ENCODE data around the gene TLR10. TPM values are rescaled to one million over a fixed set of nuclear protein-coding genes. Genes with fewer than 3 reads are reported as not detected.
"Not testable (repeated sequence)": the region's sequence is repeated elsewhere in the genome, so short reads cannot be mapped to it uniquely, and the experiment has no call there.

Gene TLR10
- total and polyA plus RNA-seq, 9 donors, result 0.18 to 0.74 (median 0.38) TPM

DNA sequence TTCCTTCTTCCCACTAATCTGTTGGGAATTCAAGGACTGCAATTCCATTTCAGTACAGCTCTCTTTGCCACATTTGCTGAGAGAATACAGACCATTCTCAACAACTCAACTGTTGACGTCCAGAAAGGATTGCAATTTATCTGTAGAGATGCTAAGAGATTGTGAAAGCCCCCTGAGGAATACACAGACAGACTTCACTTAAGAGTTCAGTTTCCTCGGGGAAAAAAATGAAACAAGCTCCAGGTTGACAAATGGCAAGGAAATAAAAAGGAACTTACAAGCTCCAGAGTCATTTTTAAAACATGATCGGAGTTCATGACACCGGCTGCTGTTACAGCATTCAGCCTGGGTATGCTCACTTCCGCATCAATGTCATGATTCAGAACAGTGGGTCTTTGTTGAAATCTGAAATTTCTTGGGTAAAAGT, 13.8 kb downstream of the TLR10 start:
- no peak overlapping the region for H3K4me3 ChIP-seq (ENCODE audit: low read length)
- no peaks in the 10 kb centered on the region for H3K27me3 ChIP-seq (ENCODE audit: control insufficient read depth, insufficient read depth, low read length)
- H3K9me3 ChIP-seq (replicated peaks; ENCODE audit: control insufficient read depth, low read depth, low read length), result no peaks in the 10 kb centered on the region
- H3K27ac ChIP-seq (ENCODE audit: low read length), result peak overlapping the region; percentile 29
- DNase-seq, result peak; percentile 41
- WGBS (ENCODE audit: insufficient coverage), result 14% methylated on average over 4 of the region's 5 CpGs
- H3K36me3 ChIP-seq (ENCODE audit: control insufficient read depth, insufficient read depth, low read length), result no peaks in the 10 kb centered on the region
- H3K4me1 ChIP-seq (ENCODE audit: control insufficient read depth, insufficient read depth, low read length), result no peaks in the 10 kb centered on the region

DNA sequence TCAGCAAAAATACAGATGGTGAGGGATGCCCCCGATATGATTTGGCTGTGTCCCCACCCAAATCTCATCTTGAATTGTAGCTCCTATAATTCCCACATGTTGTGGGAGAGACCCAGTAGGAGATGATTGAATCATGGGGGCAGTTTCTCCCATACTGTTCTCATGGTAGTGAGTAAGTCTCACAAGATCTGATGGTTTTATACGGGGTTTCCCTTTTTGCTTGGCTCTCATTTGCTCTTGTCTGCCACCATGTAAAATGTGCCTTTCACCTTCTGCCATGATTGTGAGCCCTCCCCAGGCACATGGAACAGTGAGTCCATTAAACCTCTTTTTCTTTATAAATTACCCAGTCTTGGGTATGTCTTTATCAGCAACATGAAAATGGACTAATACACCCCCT, 15.8 kb downstream of the TLR10 start:
- 100% methylated on average over 1 of the region's 2 CpGs for WGBS (ENCODE audit: insufficient coverage)
- DNase-seq; H3K9me3 ChIP-seq (replicated peaks; ENCODE audit: control insufficient read depth, low read depth, low read length); H3K4me3 ChIP-seq (ENCODE audit: low read length); H3K27ac ChIP-seq (ENCODE audit: low read length); H3K36me3 ChIP-seq (ENCODE audit: control insufficient read depth, insufficient read depth, low read length); H3K27me3 ChIP-seq (ENCODE audit: control insufficient read depth, insufficient read depth, low read length); H3K4me1 ChIP-seq (ENCODE audit: control insufficient read depth, insufficient read depth, low read length): not testable (repeated sequence)

DNA sequence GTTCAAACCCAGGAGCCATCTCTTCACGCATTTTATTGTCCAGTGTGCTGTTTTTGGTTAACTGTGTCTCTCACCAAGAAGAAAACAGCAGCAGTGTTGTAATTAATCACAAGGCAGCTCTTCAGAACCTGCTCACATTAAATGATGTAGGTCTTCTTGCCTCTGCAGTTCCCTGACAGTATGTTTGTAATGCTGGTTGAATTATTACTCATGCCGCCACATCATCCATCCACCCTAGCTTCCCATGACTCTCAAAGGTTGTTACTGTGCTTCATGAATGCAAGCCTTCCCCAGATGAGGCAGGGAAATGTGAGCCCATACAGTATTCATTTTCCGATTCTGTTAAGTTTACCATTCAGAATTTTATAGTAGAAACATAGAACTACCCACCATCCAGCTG, 17.4 kb downstream of the TLR10 start:
- no peak for DNase-seq
- H3K9me3 ChIP-seq (replicated peaks; ENCODE audit: control insufficient read depth, low read depth, low read length), result no peaks in the 10 kb centered on the region
- H3K36me3 ChIP-seq (ENCODE audit: control insufficient read depth, insufficient read depth, low read length), result no peaks in the 10 kb centered on the region
- H3K27me3 ChIP-seq (ENCODE audit: control insufficient read depth, insufficient read depth, low read length), result no peaks in the 10 kb centered on the region
- no peak overlapping the region for H3K27ac ChIP-seq (ENCODE audit: low read length)
- WGBS (ENCODE audit: insufficient coverage), result no CpG with 5 or more reads among the region's 3 CpGs
- H3K4me1 ChIP-seq (ENCODE audit: control insufficient read depth, insufficient read depth, low read length), result peaks cover 3% of the 10 kb centered on the region
- no peak overlapping the region for H3K4me3 ChIP-seq (ENCODE audit: low read length)

DNA sequence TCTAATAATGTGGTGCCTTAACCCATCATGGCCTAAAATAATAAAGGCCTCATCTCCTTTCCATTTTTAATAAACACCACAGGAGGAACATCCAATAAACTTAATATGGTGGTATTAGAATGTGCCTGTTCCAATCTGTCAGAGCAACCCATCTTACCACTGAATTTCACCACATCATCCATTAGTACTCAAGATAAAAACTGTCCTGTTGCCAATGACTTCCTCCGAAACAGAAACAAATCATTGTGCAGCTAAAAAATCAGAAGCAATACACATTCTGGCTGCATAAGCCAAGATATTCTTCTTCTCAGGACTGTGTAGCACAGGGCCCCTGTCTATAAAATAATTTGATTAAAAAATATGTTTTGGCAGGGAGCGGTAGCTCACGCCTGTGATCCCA, 18.5 kb downstream of the TLR10 start:
- no peaks in the 10 kb centered on the region for H3K9me3 ChIP-seq (replicated peaks; ENCODE audit: control insufficient read depth, low read depth, low read length)
- peaks cover 6% of the 10 kb centered on the region for H3K4me1 ChIP-seq (ENCODE audit: control insufficient read depth, insufficient read depth, low read length)
- no peaks in the 10 kb centered on the region for H3K27me3 ChIP-seq (ENCODE audit: control insufficient read depth, insufficient read depth, low read length)
- no peak for DNase-seq
- WGBS (ENCODE audit: insufficient coverage), result no CpG with 5 or more reads among the region's 3 CpGs
- H3K4me3 ChIP-seq (ENCODE audit: low read length), result no peak overlapping the region
- no peaks in the 10 kb centered on the region for H3K36me3 ChIP-seq (ENCODE audit: control insufficient read depth, insufficient read depth, low read length)
- H3K27ac ChIP-seq (ENCODE audit: low read length), result no peak overlapping the region

DNA sequence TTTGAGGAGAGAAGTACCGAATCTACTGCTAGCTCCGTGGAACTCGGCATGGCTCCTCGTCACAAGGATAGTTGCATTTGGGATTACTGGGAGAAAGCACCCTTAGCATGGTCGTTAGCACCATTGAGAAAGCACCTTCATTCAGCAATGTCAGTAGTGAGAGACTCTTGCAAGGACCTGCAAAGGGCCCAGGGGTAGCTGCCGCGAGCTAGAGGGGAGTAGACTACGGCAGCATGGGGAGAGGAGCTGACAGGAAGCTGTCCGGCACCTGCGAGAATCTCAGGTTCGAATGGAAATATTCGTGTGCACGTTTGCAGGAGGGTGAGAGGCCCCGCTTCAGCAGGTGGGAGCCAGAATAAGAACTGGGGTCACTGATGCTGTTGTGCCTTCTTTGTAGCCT, 20.2 kb downstream of the TLR10 start:
- no peaks in the 10 kb centered on the region for H3K27me3 ChIP-seq (ENCODE audit: control insufficient read depth, insufficient read depth, low read length)
- no peak for DNase-seq
- H3K4me3 ChIP-seq (ENCODE audit: low read length), result no peak overlapping the region
- peaks cover 7% of the 10 kb centered on the region for H3K4me1 ChIP-seq (ENCODE audit: control insufficient read depth, insufficient read depth, low read length)
- H3K9me3 ChIP-seq (replicated peaks; ENCODE audit: control insufficient read depth, low read depth, low read length), result no peaks in the 10 kb centered on the region
- no peaks in the 10 kb centered on the region for H3K36me3 ChIP-seq (ENCODE audit: control insufficient read depth, insufficient read depth, low read length)
- WGBS (ENCODE audit: insufficient coverage), result 76% methylated on average over 14 of the region's 14 CpGs
- H3K27ac ChIP-seq (ENCODE audit: low read length), result no peak overlapping the region

DNA sequence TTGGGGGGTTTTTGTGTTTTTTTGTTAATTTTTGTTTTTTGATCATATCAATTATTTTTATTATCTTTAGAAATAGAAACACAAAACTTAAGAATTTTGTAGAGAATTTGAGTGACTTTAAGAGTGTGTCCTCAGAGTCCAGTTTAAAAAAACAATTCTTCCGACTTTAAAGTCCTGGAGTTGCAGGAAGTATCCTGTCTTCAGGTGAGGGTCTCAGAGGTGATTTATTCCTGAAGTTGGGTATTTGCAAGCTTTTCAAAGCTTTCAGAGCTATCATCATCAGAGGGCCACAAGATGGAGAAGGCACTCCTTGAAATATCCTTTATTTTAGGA, 23.0 kb downstream of the TLR10 start:
- Histone ChIP-seq H3K27ac (ENCODE audit: low read length) (no peak overlapping the region), H3K36me3 (ENCODE audit: control insufficient read depth, insufficient read depth, low read length) (no peaks in the 10 kb centered on the region), H3K27me3 (ENCODE audit: control insufficient read depth, insufficient read depth, low read length) (no peaks in the 10 kb centered on the region), H3K4me3 (ENCODE audit: low read length) (no peak overlapping the region), H3K9me3 (replicated peaks; ENCODE audit: control insufficient read depth, low read depth, low read length) (no peaks in the 10 kb centered on the region), H3K4me1 (ENCODE audit: control insufficient read depth, insufficient read depth, low read length) (peaks cover 7% of the 10 kb centered on the region)
- DNase-seq, result no peak
- no CpG with 5 or more reads among the region's 1 CpG for WGBS (ENCODE audit: insufficient coverage)

DNA sequence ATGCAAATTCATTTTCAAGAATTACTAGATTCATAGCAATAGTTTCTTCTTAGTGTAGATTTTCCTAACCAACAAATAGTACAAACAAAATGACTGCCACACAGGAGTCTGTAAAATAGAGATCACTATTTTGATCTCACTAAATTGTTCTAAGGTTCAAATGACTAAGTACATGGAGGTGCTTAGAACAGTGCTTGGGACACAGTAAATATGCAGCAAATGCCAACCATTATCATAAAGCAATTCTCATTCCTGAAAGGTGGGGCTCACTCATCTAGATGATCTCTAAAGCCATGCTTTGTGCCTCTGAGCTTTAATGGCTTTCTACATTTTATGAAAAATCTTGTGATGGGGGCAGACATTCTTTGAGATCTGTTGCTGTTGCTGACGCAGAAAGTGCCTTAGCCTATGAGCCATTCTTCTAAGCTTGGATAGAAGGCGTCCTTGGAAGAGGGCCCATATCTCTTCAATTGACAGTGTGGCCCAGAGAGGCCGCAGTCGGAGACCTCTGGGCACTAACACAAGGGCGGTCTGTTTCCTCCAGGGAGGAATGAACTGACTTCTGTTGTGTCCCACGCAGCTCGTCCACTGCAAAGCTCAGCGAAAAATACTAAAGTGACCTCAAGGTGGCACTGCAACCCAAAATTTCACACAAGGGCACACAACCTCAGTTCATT, 23.5 kb downstream of the TLR10 start:
- Histone ChIP-seq H3K27me3 (ENCODE audit: control insufficient read depth, insufficient read depth, low read length) (no peaks in the 10 kb centered on the region), H3K4me1 (ENCODE audit: control insufficient read depth, insufficient read depth, low read length) (peaks cover 7% of the 10 kb centered on the region), H3K4me3 (ENCODE audit: low read length) (no peak overlapping the region), H3K36me3 (ENCODE audit: control insufficient read depth, insufficient read depth, low read length) (no peaks in the 10 kb centered on the region), H3K9me3 (replicated peaks; ENCODE audit: control insufficient read depth, low read depth, low read length) (no peaks in the 10 kb centered on the region), H3K27ac (ENCODE audit: low read length) (peak overlapping the region; percentile 35)
- WGBS (ENCODE audit: insufficient coverage), result 11% methylated on average over 5 of the region's 8 CpGs
- peak; percentile 83 for DNase-seq

- Histone ChIP-seq H3K4me3 (ENCODE audit: low read length) (no peak overlapping the region), H3K36me3 (ENCODE audit: control insufficient read depth, insufficient read depth, low read length) (no peaks in the 10 kb centered on the region), H3K4me1 (ENCODE audit: control insufficient read depth, insufficient read depth, low read length) (peaks cover 12% of the 10 kb centered on the region), H3K27me3 (ENCODE audit: control insufficient read depth, insufficient read depth, low read length) (no peaks in the 10 kb centered on the region), H3K9me3 (replicated peaks; ENCODE audit: control insufficient read depth, low read depth, low read length) (no peaks in the 10 kb centered on the region), H3K27ac (ENCODE audit: low read length) (no peak overlapping the region)
- DNase-seq, result no peak
- 72% methylated on average over 3 of the region's 6 CpGs for WGBS (ENCODE audit: insufficient coverage)
Measured at GRCh38 chr4:38757945-38758600, 24.7 kb downstream of the TLR10 start.

GRCh38 chr4:38752941-38753806, 29.6 kb downstream of the TLR10 start:
- H3K4me1 ChIP-seq (ENCODE audit: control insufficient read depth, insufficient read depth, low read length), result peaks cover 26% of the 10 kb centered on the region
- H3K27me3 ChIP-seq (ENCODE audit: control insufficient read depth, insufficient read depth, low read length), result no peaks in the 10 kb centered on the region
- H3K27ac ChIP-seq (ENCODE audit: low read length), result peak overlapping the region; percentile 86
- H3K4me3 ChIP-seq (ENCODE audit: low read length), result peak overlapping the region; percentile 6
- DNase-seq, result peak; percentile 97
- H3K36me3 ChIP-seq (ENCODE audit: control insufficient read depth, insufficient read depth, low read length), result no peaks in the 10 kb centered on the region
- H3K9me3 ChIP-seq (replicated peaks; ENCODE audit: control insufficient read depth, low read depth, low read length), result no peaks in the 10 kb centered on the region
- 27% methylated on average over 18 of the region's 19 CpGs for WGBS (ENCODE audit: insufficient coverage)

DNA sequence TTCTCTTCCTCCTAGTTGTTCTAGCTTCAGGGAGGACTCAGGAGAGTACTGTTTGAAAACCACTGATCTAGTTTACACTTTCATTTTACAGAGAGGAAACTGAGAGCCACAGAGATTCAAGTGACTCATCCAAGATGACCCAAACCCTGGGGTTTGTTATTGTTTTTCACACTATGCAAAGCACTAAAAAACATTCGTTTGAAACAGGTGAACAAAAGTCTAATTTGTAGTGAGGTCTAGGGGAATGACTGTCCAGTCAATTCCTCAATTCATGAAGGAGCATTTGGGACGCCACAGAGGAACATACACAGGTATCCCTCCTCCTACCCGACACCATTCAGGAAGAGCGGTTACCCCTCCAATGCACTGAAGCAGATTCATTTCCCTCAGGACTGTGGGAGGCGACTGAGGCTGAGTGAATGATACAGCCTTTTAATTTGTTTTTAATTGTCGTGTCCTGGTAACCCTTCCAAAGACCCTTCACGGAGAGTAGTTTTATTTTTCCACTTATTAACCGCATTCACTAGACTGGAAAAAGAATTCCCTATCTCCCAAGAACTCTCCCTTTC, 30.3 kb downstream of the TLR10 start:
- no peaks in the 10 kb centered on the region for H3K27me3 ChIP-seq (ENCODE audit: control insufficient read depth, insufficient read depth, low read length)
- no CpG with 5 or more reads among the region's 8 CpGs for WGBS (ENCODE audit: insufficient coverage)
- H3K4me1 ChIP-seq (ENCODE audit: control insufficient read depth, insufficient read depth, low read length), result peaks cover 26% of the 10 kb centered on the region
- no peaks in the 10 kb centered on the region for H3K36me3 ChIP-seq (ENCODE audit: control insufficient read depth, insufficient read depth, low read length)
- peak; percentile 27 for DNase-seq
- H3K9me3 ChIP-seq (replicated peaks; ENCODE audit: control insufficient read depth, low read depth, low read length), result peaks cover 5% of the 10 kb centered on the region
- peak overlapping the region; percentile 86 for H3K27ac ChIP-seq (ENCODE audit: low read length)
- no peak overlapping the region for H3K4me3 ChIP-seq (ENCODE audit: low read length)
